HepG2 (cell line): ENCODE measurements around the gene NAT9. TPM values are rescaled to one million over a fixed set of nuclear protein-coding genes. Genes with fewer than 3 reads are reported as not detected.

Experiments
- AGO1 ChIP-seq: fragments of 200-400 bp; formaldehyde crosslinking; IDR thresholded peaks from 2 replicates; pipeline ENCODE4 v1.6.1; 2017; ENCODE audit warnings: mild to moderate bottlenecking, low read depth, low read length, moderate library complexity; ENCODE audit not compliant: poor library complexity, severe bottlenecking
- ARID2 ChIP-seq: sonication (generic); formaldehyde crosslinking; IDR thresholded peaks from 2 replicates; pipeline ENCODE4 v1.8.1; 2022; ENCODE audit warnings: mild to moderate bottlenecking, missing genetic modification reagents, borderline replicate concordance
- CREB3 ChIP-seq: sonication (generic); formaldehyde crosslinking; IDR thresholded peaks from 2 replicates; pipeline ENCODE4 v1.5.0; 2020; ENCODE audit warnings: missing genetic modification reagents
- E2F5 ChIP-seq: sonication (generic); formaldehyde crosslinking; conservative IDR thresholded peaks from 2 replicates; pipeline ENCODE4 v1.4.0; 2020; ENCODE audit warnings: missing genetic modification reagents
- NRL ChIP-seq: sonication (generic); formaldehyde crosslinking; IDR thresholded peaks from 2 replicates; pipeline ENCODE4 v1.5.0; 2020; ENCODE audit warnings: missing genetic modification reagents, mild to moderate bottlenecking, moderate library complexity, borderline replicate concordance
- PCBP2 ChIP-seq: fragments of 200-400 bp; formaldehyde crosslinking; optimal IDR thresholded peaks from 2 replicates; pipeline ENCODE3; 2018; ENCODE audit warnings: low read length, low read depth; ENCODE audit not compliant: poor library complexity, severe bottlenecking
- PHF21A ChIP-seq: sonication (generic); formaldehyde crosslinking; IDR thresholded peaks from 2 replicates; pipeline ENCODE4 v1.5.0; 2020; ENCODE audit warnings: mild to moderate bottlenecking, missing genetic modification reagents
- SIN3B ChIP-seq: fragments of 150-350 bp; IDR thresholded peaks from 2 replicates; pipeline ENCODE4 v1.6.1; 2014; ENCODE audit warnings: low read length
- SP1 ChIP-seq, 2 experiments: fragments of 450-650 bp in 1 of 2; sonication (generic) in 1 of 2; formaldehyde crosslinking in 1 of 2; IDR thresholded peaks; 2 replicates each; pipeline versions ENCODE4 v1.4.0 to v1.6.1; 2016 to 2020; ENCODE audit warnings: missing genetic modification reagents in 1 of 2
- SP140L ChIP-seq: sonication (generic); formaldehyde crosslinking; IDR thresholded peaks from 2 replicates; pipeline ENCODE4 v1.4.0; 2020; ENCODE audit warnings: missing genetic modification reagents, borderline replicate concordance
- TSC22D2 ChIP-seq: sonication (generic); formaldehyde crosslinking; IDR thresholded peaks from 2 replicates; pipeline ENCODE4 v1.5.1; 2020; ENCODE audit warnings: missing genetic modification reagents, mild to moderate bottlenecking, borderline replicate concordance
- YEATS4 ChIP-seq: sonication (generic); formaldehyde crosslinking; IDR thresholded peaks from 2 replicates; pipeline ENCODE4 v1.4.0; 2020; ENCODE audit warnings: missing genetic modification reagents, borderline replicate concordance
- ZNF142 ChIP-seq: sonication (generic); formaldehyde crosslinking; IDR thresholded peaks from 2 replicates; pipeline ENCODE4 v1.4.0; 2020; ENCODE audit warnings: missing genetic modification reagents
- ZNF24 ChIP-seq: fragments of 450-650 bp; IDR thresholded peaks from 2 replicates; pipeline ENCODE4 v1.6.1; 2017; ENCODE audit warnings: antibody characterized with exemption, mild to moderate bottlenecking
- ZNF296 ChIP-seq: sonication (generic); formaldehyde crosslinking; conservative IDR thresholded peaks from 2 replicates; pipeline ENCODE4 v1.5.0; 2020; ENCODE audit warnings: mild to moderate bottlenecking, missing genetic modification reagents
- ZNF326 ChIP-seq: sonication (generic); formaldehyde crosslinking; IDR thresholded peaks from 2 replicates; pipeline ENCODE4 v1.4.0; 2020; ENCODE audit warnings: missing genetic modification reagents, borderline replicate concordance
- ZNF552 ChIP-seq: sonication (generic); formaldehyde crosslinking; IDR thresholded peaks from 2 replicates; pipeline ENCODE4 v1.9.0; 2022; ENCODE audit warnings: missing genetic modification reagents, mild to moderate bottlenecking, borderline replicate concordance
- polyA plus RNA-seq, 8 experiments: library from polyadenylated mRNA; depleted of rRNA in 3 of 8; stranded (reverse) in 7 of 8; unstranded in 1 of 8; fragments of >200 nt; fragmentation: Illumina TruSeq in 4 of 8; extraction: Trizol in 4 of 8; gene quantifications; 2 replicates each; pipeline versions ENCODE4 v1.2.1 to v1.2.3, GENCODE V29; 2011 to 2016; ENCODE audit warnings: low read depth in 4 of 8, missing spikeins in 1 of 8, mixed read lengths in 1 of 8; ENCODE audit not compliant: insufficient read depth in 1 of 8
- total RNA-seq, 5 experiments: library from RNA; depleted of rRNA; stranded (reverse); fragments of >200 nt; fragmentation: Illumina TruSeq; extraction: Trizol; gene quantifications; 2 replicates each; pipeline ENCODE4 v1.2.3, GENCODE V29; 2016; ENCODE audit warnings: low read depth in 1 of 5
- TF ChIP-seq, protein P1 (sequence below): sonication (generic); formaldehyde crosslinking; IDR thresholded peaks from 2 replicates; pipeline ENCODE4 v1.4.0; 2020; ENCODE audit warnings: mild to moderate bottlenecking, missing genetic modification reagents

Gene NAT9
- total and polyA plus RNA-seq, 2 of the 13 experiments (the other 11 are each of a cell fraction or from before 2014, with no cell fraction given): 39.7 to 44.2 TPM

- TF ChIP-seq ZNF142 (CRISPR knock-in tag) (0 out of 2 replicates have a peak, but pooled peaks have one; percentile 42), ZNF326 (CRISPR knock-in tag) (no peak), SIN3B (0 out of 2 replicates have a peak, but pooled peaks have one; percentile 23), SP1 (IDR thresholded peaks at IDR 0.05) (no peak), SP1 (CRISPR knock-in tag; IDR thresholded peaks at IDR 0.05) (peak; percentile 69), PHF21A (peak; percentile 100), E2F5 (0 out of 2 replicates have a peak, but pooled peaks have one; percentile 42), ZNF24 (0 out of 2 replicates have a peak, but pooled peaks have one; percentile 35), CREB3 (CRISPR knock-in tag) (peak; percentile 44; the same call in 1 of the 2 replicates), NRL (CRISPR knock-in tag) (peak; percentile 31), PCBP2 (no peak), SP140L (CRISPR knock-in tag) (no peak), ZNF552 (no peak; the same call in 1 of the 2 replicates), TSC22D2 (CRISPR knock-in tag) (no peak), ZNF296 (CRISPR knock-in tag) (0 out of 2 replicates have a peak, but pooled peaks have one; percentile 50), YEATS4 (CRISPR knock-in tag) (peak; percentile 90), ARID2 (peak; percentile 79; the same call in 1 of the 2 replicates), AGO1 (no peak)
- TF ChIP-seq, protein P1, sequence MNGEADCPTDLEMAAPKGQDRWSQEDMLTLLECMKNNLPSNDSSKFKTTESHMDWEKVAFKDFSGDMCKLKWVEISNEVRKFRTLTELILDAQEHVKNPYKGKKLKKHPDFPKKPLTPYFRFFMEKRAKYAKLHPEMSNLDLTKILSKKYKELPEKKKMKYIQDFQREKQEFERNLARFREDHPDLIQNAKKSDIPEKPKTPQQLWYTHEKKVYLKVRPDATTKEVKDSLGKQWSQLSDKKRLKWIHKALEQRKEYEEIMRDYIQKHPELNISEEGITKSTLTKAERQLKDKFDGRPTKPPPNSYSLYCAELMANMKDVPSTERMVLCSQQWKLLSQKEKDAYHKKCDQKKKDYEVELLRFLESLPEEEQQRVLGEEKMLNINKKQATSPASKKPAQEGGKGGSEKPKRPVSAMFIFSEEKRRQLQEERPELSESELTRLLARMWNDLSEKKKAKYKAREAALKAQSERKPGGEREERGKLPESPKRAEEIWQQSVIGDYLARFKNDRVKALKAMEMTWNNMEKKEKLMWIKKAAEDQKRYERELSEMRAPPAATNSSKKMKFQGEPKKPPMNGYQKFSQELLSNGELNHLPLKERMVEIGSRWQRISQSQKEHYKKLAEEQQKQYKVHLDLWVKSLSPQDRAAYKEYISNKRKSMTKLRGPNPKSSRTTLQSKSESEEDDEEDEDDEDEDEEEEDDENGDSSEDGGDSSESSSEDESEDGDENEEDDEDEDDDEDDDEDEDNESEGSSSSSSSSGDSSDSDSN (CRISPR knock-in tag): peak; percentile 63
Observed at GRCh38 chr17:74736513-74737298, 39.4 kb downstream of the NAT9 start, which contains the start of gene RAB37 (continued).
